ENCODE data around the gene HAPSTR1. TPM values are rescaled to one million over a fixed set of nuclear protein-coding genes. Genes with fewer than 3 reads are reported as not detected.

HAPSTR1 gene
- total RNA-seq, 2 donors from 2014 or later, result 31.9 to 32.6 TPM

DNA sequence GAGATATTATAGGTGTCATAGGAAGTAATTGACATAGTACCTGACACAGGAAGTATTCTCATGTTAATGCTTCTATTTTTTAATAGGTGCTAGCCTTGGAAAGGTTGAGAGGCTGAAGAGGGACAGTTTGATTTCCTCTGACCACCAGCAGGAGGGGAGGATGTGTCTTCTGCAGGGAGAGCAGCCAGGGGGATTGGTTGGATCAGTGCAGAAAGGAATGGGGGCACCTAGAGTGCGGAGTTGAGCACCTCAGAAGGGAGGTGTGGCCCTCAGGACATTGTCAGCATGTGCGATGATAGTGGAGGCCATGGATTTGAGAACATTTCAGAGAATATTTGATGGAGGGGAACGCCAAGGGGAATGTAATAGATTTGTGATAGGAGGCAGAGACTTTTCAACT lies 23.4 kb downstream of the HAPSTR1 start:
- Histone ChIP-seq H3K4me1 (peaks cover 52% of the 10 kb centered on the region), H3K27ac (peak overlapping the region in 1 of 4 donors; percentile 20), H3K9me3 (no peaks in the 10 kb centered on the region), H3K4me3 (no peak overlapping the region), H3K36me3 (replicated peaks in 1 of 2; ENCODE audit: insufficient read depth in 1 of 2, low read depth in 2 of 2) (peaks cover 0 to 5% of the 10 kb centered on the region in 2 donors), H3K27me3 (no peaks in the 10 kb centered on the region)
- no peak for TF ChIP-seq CTCF (IDR thresholded peaks at IDR 0.05)
- TF ChIP-seq POLR2A (IDR thresholded peaks at IDR 0.05), result no peak
- WGBS, 2 donors, result 94 to 95% methylated on average over 3 of the region's 3 CpGs
- DNase-seq, result no peak
- intact Hi-C loops (cut with DNase I), result no loop called here
- ATAC-seq, result no peak

DNA sequence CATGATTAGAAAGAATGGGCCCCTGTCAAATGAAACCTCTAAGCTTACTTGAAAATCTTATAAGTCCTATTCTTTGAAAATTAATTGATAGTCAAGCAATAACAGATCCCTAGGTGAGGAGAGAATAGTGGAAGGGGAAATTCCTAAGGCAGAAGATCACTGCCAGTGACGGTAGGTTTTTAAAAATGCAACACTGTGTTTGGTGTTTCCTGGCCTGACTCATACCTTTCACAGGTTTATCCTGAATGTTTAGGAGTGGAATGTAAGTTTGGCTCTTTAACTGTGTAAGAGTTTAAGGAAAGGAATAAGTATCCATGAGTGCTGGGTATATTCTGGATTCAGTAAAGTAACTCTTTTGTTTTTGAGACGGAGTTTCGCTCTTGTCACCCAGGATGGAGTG lies 23.8 kb downstream of the HAPSTR1 start:
- Histone ChIP-seq H3K4me3 (no peak overlapping the region), H3K27me3 (no peaks in the 10 kb centered on the region), H3K27ac (peak overlapping the region in 1 of 4 donors; percentile 20), H3K36me3 (replicated peaks in 1 of 2; ENCODE audit: insufficient read depth in 1 of 2, low read depth in 2 of 2) (peaks cover 0 to 5% of the 10 kb centered on the region in 2 donors), H3K9me3 (no peaks in the 10 kb centered on the region), H3K4me1 (peaks cover 48% of the 10 kb centered on the region)
- TF ChIP-seq POLR2A (IDR thresholded peaks at IDR 0.05) (no peak), CTCF (IDR thresholded peaks at IDR 0.05) (no peak)
- intact Hi-C loops (cut with DNase I), result no loop called here
- WGBS, 2 donors, result 79 to 81% methylated on average over 3 of the region's 3 CpGs
- no peak for DNase-seq
- ATAC-seq, result no peak

DNA sequence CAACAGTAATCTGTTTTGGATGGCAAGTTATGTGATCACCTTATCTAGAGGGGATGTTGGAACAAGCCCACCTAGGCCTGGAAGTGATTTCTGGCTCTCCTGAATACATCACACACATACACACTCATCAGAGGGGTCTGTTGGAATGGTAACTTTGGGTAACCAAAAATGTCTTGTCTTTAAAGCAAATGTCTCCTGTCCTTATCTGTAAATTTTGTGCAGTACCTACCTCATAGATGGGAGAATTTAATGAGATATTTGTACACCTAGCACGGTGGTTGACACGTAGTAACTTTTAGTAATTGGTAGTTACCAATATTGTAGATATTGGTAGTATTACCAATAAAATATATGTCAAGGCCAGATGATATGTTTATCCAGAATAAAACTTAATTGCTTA lies 24.7 kb downstream of the HAPSTR1 start:
- peaks cover 40% of the 10 kb centered on the region for H3K4me1 ChIP-seq

GRCh38 chr16:9118170-9118569 lies 26.7 kb downstream of the HAPSTR1 start:
- no peak for DNase-seq

More for the DNA sequence above, 24.7 kb downstream of the HAPSTR1 start:
- no peaks in the 10 kb centered on the region for H3K27me3 ChIP-seq
- DNase-seq, result no peak
- H3K9me3 ChIP-seq, result no peaks in the 10 kb centered on the region
- ATAC-seq, result no peak
- intact Hi-C loops (cut with DNase I), result no loop called here
- no peak for TF ChIP-seq CTCF (IDR thresholded peaks at IDR 0.05)
- TF ChIP-seq POLR2A (IDR thresholded peaks at IDR 0.05), result no peak
- WGBS, 2 donors, result 94 to 100% methylated on average over 2 of the region's 2 CpGs
- no peak overlapping the region for H3K4me3 ChIP-seq
- H3K36me3 ChIP-seq (replicated peaks in 1 of 2; ENCODE audit: insufficient read depth in 1 of 2, low read depth in 2 of 2), result peaks cover 0 to 5% of the 10 kb centered on the region in 2 donors
- H3K27ac ChIP-seq, result no peak overlapping the region

More at GRCh38 chr16:9118170-9118569, 26.7 kb downstream of the HAPSTR1 start:
- TF ChIP-seq POLR2A (IDR thresholded peaks at IDR 0.05) (no peak), CTCF (IDR thresholded peaks at IDR 0.05) (no peak)
- peaks cover 21% of the 10 kb centered on the region for H3K4me1 ChIP-seq
- no peak for ATAC-seq
- H3K27ac ChIP-seq, result no peak overlapping the region
- H3K9me3 ChIP-seq, result no peaks in the 10 kb centered on the region
- intact Hi-C loops (cut with DNase I), result no loop called here
- no peak overlapping the region for H3K4me3 ChIP-seq
- peaks cover 0 to 5% of the 10 kb centered on the region in 2 donors for H3K36me3 ChIP-seq (replicated peaks in 1 of 2; ENCODE audit: insufficient read depth in 1 of 2, low read depth in 2 of 2)
- no peaks in the 10 kb centered on the region for H3K27me3 ChIP-seq

Data from body of pancreas (tissue), 4 donors.